Amniotic stem cell (primary cell): Measurements from ENCODE around the gene HNRNPA0.

Source experiments
- DNase-seq: peaks from one replicate; lab custom pipeline; 2025; lab: John Stamatoyannopoulos, UW

The HNRNPA0 gene

DNA sequence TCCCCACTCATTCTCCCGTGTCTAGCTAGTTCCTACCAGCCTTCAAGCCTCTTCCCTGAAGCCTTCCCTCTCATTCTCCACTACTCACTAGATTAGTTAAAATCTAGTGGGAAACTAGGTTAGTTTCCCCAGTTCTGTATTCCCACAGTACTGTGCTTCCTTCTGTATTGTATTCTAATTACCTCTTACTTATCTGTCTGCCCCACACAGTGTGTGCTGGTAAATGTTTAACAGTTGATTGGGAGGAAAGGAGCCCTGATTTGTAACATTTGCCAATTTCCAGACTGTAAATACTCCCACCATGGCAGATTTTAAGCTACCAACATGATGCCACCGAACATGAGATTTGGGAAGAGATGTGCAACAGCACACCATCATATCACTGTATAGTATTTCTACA, 26.5 kb downstream of the HNRNPA0 start:
- no peak for DNase-seq

DNA sequence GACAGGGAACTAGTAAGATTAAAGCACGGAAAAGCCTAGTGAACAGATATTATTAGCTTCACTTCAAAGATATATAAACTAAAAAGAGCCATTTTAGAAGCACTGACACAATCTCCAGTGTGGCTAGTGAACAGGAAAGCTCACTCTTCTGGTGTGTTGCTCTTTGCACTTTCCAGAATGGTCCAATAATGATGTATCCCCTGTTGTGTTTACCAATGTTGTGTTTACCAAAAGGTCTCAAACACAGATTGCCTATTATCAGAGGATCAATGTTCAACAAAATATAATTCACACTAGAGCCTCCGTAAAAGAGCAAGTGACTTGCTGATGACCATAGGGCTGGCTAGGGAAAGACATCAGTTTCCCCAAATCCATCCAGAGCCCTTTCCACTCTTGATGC, 29.9 kb downstream of the HNRNPA0 start:
- no peak for DNase-seq

DNA sequence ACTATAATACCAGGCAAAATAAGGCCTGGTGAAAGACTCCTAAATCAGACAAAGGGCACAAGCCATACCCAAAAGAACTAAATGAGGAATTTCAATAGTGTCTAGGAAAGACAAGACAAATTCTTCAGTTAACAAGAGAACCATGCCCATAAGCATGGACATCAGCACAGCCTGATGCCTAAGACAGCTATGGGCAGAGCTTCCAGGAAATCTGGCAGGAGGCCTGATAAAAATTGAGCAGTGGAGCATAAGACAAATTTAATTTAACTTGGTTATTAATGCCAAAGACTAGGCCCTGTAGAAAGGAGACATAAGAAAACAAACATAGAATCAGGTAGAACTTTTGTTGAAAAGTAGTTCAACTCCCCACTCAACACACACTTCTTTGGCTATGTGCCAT, 35.6 kb downstream of the HNRNPA0 start:
- no peak for DNase-seq

DNA sequence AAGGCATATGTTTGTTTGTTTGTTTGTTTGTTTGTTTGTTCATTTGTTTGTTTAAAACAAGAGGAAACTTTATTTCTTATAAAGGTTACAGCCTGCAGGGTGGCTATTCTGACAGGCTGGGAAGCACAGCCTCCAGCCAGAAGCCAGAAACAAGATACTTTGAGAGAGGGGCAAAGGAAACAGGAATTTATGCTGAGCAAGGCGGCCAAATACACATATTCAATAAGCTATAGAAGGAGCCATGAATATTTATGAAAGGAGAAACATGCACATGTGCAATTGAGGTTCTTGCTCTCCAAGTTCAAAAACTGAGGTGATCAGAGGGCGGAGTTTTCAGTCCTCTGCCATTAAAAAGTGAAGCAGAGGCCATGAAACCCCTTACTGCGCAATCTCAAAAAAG, 37.8 kb downstream of the HNRNPA0 start:
- no peak for DNase-seq

DNA sequence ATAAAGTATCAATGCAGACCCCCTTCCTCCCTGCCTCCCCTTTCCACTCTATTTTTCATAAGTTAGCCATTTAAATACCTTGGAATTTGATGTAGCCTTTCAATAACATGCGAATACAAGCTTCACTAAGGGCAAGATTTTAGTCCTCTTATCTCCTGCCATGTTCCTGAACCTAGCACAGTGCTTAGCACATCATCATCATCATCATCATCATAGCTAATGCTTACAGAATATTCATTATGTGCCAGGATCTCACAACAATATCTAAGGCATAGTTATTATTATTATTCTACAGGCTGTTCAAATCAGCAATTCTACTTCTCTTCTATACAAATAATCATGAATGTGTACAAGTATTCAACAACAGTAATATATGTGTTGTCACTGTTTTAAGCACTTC, 38.7 kb downstream of the HNRNPA0 start:
- DNase-seq, result no peak

DNA sequence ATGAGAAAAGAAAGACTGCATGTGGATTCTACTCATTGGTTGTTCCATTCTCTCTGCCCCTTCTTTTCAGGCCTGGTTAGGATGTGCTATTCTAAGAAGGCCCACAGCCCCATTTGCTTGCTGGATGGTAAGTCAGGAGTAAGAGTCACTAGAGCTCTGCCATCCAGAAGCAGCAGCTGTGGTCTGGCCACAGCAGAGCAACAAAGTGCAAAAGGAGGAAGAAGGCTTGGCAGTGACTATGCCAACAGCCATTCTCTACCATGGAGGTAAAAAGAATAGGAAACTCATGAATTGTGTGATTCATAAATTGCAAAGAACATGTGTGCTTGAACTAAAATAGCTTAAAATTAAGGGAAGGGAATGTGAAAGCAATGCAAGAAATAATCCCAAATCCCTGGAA, 39.2 kb downstream of the HNRNPA0 start:
- DNase-seq, result no peak

DNA sequence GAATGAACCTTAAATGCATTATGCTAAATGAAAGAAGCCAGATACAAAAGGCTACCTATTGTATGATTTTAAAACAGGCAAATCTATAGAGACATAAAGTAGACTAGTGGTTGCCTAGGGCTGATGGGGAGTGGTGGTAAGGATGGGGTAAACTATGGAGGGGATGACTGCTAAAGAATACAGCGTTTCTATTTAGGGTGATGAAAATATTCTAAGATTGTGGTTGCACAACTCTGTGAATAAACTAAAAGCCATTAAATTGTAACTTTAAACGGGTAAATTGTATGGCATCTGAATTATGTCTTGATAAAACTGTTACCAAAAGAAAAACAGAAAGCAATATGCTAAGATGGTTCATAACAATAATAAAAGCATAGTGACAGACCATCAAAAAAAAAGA, 39.7 kb downstream of the HNRNPA0 start:
- no peak for DNase-seq

DNA sequence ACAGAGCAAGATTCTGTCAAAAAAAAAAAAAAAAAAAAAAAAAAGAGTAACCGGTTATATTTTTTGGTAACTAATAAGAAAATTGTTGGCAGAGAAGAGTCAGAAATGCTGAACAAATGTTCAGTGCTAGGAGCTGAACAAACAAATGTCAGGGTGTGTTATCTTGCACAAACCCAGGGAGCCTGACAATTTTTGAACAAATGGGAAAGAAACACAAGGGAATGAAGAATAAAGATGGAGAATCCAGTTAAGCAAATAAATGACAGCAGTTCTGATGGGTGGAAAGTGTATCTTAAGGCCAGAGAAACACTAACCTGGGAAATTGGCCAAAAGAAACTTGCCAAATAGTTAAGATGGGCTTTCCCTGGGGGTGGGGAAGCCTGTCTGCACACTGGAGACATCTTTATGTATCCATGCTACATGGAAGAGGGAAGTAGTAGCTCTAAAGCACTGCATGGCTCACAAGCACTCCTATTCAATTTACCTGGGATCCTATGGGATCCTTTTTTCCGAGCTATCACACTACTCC, 42.0 kb downstream of the HNRNPA0 start:
- DNase-seq, result no peak

DNA sequence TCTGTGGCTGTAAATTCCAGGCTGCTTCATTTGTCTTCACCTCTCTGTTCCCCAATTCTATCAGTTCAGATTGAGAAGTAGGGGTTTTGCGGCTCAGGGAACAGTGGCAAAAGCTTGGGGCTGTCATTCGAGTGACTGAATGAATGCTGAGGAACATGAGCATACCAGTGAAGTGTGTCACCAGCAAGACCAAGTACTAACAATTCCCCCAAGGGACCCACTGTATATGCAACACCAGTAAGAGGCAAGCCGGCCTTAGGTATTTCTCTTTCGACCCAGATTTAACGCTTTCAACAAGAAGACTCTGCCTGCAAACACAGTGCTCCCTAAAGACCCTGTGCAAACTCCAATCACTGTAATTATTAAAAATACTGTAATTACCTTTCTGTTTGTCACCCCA, 44.1 kb downstream of the HNRNPA0 start:
- no peak for DNase-seq

DNA sequence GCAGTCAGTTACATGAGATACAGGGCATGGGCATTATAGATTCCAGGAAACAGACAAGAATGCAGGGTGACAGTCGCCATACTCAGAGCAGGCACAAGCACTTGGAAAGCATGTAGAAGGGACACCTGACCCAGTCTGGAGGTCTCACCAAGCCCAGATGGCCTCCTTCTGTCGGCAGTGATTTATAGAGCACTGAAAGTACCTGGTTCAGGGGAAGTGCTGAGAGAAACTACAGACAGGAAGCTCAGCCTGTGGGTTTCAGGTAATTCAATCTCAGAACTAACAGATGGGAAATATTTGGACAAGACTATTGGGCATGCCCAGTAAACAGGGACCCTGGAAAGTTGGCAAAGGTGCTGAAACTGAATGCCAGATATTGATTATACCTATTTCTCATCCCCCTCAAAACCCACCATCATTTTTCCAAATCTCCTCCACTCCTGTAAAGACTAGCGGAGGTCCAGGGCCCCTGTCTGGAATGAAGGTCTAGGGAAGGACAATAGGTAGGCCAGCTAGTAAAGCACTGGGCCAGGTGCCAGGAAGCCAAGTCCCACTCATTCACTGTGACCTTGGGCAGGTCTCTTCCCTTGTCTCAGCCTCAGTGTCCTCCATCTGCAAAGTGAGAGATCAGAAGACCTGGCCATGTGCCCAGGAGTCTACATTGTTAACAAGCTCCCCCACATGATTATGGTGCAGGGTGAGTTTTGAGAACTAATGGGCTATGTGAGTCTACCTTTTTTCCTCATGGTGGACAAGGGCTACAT, 45.2 kb downstream of the HNRNPA0 start:
- no peak for DNase-seq

DNA sequence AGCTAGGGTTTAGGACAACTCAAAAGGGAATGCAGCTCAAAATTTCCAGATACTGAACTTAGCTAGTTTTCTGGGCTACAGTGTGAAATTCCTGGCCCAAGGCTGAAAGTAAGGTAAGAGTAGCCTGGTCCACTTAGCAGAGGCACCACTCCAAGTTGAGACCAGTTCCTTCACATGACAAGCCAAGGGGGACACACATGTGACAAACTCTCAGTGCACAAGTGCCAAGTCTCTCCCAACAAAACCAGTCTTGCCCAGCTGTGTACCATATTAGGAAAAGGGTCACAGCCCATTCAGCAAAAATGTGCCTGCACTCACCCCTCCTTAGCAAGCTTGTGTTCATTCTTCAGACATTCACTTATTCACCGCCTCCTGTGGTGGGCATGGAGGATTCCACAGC, 46.1 kb downstream of the HNRNPA0 start:
- DNase-seq, result no peak

DNA sequence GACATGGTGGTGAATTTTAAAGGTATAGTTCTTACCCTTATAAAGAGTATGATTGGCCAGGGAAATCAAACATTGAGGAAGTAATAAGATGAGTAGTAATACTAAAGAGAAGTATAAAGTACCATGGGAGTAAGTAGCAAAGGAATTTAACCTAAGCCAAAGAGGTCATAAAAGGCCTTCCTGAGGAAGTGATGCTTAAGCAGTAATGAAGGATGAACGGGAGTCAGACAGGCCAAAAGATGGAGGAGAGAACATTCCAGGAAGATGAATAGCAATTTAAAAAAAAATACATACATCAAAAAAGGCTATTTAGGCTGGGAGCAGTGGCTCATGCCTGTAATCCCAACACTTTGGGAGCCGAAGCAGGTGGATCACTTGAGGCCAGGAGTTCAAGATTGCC, 47.3 kb downstream of the HNRNPA0 start:
- no peak for DNase-seq

DNA sequence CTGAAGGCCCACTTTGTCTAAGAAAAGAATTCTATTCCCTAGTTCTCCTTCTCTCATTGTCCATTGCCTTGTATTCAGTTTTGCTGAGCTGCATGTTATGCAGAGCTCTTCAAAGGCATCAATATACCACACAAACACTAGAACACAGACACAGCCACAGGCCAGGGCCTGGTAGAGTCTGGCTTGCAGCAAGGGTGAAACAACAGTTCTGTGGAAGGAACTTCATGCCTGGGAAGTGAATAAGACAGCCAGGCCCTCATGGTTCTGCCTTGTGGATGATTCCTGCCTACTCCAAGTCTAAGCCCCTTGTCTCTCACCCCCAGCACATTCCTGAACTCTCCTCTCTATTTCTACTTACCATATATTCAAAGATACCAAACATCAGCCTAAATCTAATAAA, 49.1 kb downstream of the HNRNPA0 start:
- no peak for DNase-seq

DNA sequence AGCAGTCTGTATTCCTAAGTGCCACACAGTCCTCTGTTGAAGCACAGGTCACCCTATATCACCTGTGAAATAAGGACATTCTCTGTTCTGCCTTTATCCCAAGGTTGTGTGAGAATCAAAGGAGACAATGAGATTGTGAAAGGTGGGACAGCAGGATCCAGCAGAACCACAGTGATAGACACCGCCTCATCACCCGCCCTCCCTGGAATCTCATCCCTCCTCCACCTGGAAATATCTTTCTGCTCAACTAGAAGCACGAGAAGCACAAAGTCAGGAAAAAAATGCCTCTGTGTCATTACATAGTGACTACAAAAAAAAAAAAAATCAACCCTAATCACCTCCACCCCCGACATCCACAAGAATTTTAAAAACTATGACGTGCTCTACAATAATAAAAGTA, 50.6 kb downstream of the HNRNPA0 start:
- no peak for DNase-seq

DNA sequence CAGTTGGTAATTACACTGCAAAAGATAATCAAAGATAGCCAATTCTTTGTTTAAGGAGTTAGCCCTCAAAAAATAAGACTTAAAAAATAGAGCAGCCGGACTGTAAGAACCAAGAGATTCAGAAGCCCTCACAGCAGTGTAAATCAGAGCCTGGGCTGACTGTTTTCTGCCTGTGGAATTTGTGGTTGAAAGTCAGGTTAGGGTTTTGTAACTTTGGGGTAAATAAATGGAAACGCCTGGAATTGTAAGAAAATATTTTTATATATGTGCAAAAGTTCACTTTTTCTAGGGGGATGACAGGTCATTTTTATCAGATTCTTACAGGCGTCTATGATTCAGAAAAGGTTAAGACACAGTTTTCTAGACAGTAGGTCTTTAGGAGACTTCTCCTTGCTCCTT, 53.9 kb downstream of the HNRNPA0 start:
- DNase-seq, result no peak

DNA sequence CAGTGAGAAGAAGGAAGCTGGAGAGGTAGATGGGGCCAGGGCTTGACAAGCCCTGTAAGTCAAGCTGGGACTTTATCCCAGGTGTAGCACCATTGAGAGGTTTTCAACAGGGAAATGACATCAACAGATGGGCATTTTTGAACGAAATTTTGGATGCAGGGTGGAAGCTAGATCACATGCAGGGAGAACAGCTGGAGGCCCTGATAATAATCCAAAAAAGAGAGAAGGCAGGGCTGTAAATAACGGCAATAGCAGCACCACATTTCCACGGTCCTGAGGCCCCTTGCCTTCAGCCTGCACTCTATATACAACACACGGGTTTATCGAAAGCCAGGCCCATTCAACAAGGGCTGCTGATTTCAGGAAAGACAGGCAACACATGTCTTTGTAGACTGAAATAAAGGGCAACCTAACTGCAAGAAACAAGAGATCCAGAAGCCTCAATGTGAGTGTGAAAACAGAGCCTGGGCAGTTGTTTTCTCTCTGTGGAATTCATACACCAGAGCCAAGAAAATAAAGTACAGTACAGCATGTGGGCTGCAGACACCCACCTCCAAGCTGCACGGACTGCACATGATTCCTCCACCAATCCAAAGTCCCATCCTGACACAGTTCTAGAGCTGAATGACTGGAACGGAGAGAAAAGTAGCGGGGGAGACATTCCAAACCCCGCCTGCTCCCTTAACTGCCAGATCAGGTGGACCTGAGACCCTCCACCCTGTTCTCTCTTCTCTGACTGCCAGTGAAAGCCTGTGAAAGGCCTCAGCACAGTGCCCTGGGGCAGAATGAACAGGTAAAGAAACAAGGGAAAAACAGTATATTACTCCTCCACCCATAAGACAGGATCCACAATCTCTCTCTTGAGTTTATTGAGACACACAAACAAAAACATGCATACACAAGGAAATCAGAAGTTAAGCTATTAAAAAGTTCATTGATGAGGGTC, 54.6 kb downstream of the HNRNPA0 start:
- DNase-seq, result no peak

DNA sequence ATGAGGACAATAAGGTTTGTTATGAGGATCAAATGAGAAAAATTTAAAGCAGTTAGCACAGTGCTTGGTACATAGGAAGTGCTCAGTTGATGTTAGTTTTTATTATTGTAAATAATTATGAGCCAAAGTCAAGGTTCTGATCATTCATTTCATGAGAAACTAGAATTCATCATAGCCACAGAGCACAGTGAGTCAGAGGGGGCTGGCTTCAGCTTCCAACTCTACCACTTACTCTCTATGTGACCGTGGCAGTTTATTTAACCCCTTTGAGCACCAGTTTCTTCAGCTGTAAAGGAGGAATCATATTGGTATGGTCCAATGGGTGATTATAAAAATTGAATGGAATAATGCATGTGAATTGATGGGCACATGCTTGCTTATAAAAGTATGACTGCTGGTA, 57.7 kb downstream of the HNRNPA0 start:
- DNase-seq, result no peak

DNA sequence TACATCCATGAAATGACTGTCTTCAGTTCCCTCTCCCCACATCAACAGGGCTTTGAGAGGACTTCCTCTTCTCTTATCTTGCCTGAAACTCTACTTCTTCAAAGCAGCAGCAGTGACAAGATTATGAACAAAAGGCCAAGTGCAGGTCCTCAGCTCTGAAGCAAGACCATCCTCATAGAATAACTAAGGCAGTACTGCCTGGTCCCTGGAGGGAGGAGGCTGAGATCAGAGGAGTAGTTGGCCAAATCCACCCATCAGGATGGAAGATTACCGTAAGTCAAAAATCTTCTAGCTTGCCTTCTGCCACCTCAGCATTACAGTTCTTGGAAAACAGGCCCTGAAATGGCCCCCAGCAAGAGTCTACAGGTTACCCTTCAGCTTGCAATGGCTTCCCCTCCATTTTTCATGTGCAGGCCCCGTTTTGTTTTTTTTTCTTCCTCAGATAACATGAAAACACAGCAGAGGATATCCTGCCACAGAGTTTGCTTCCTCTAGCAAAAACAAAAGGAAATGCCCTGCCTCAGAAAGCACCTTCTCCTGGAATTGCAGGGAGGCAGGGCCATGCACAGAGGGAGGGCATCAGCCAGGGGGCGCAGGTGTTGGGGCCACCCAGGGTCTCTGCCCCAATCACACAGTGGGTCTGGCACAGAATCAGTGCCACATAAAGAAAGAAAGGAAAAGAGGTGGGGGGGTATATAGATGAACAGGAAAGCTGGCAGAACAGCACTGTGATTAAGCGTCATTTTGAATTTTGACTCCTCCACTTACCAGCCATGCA, 58.3 kb downstream of the HNRNPA0 start:
- no peak for DNase-seq
